NT2/D1 (cell line): ENCODE measurements around the gene DCP2.

Experiments used
- DNase-seq: peaks from one replicate; pipeline ENCODE4 v3.0.0-alpha.2; 2011; ENCODE audit warnings: low read depth, low spot score
- H3K27me3 ChIP-seq: 2 replicates; pipeline ENCODE4 v1.6.0; 2011; ENCODE audit warnings: mild to moderate bottlenecking; ENCODE audit not compliant: insufficient read length, insufficient read depth
- H3K36me3 ChIP-seq: 2 replicates; pipeline ENCODE4 v1.6.1; 2011; ENCODE audit warnings: mild to moderate bottlenecking, low read length, mixed read lengths; ENCODE audit not compliant: insufficient read depth, insufficient read length
- H3K4me1 ChIP-seq: 2 replicates; pipeline ENCODE4 v1.5.1; 2011; ENCODE audit not compliant: insufficient read depth, insufficient read length
- H3K4me3 ChIP-seq: 2 replicates; pipeline ENCODE4 v1.5.1; 2011; ENCODE audit warnings: low read depth; ENCODE audit not compliant: insufficient read length
- H3K9ac ChIP-seq: 2 replicates; pipeline ENCODE4 v1.6.0; 2011; ENCODE audit warnings: low read depth; ENCODE audit not compliant: insufficient read length
- H3K9me3 ChIP-seq: 2 replicates; pipeline ENCODE4 v1.5.1; 2011; ENCODE audit warnings: mild to moderate bottlenecking, low read length; ENCODE audit not compliant: insufficient read depth
- SUZ12 ChIP-seq: IDR thresholded peaks from 2 replicates; pipeline ENCODE4 v1.6.1; 2011; ENCODE audit not compliant: insufficient read length, insufficient read depth; ENCODE audit errors: extremely low read depth
- YY1 ChIP-seq: IDR thresholded peaks from 2 replicates; pipeline ENCODE4 v1.6.1; 2011; ENCODE audit not compliant: insufficient read length, insufficient read depth
- ZNF274 ChIP-seq: IDR thresholded peaks from 2 replicates; pipeline ENCODE4 v1.6.1; 2011; ENCODE audit warnings: mild to moderate bottlenecking, low read depth, low read length

Gene DCP2

GRCh38 chr5:112968411-112969106 is 8.0 kb upstream of the DCP2 start:
- Histone ChIP-seq H3K27me3 (no peaks in the 10 kb centered on the region), H3K36me3 (no peaks in the 10 kb centered on the region), H3K9ac (peak overlapping the region; percentile 18), H3K4me1 (peaks cover 4% of the 10 kb centered on the region), H3K4me3 (no peak overlapping the region), H3K9me3 (no peaks in the 10 kb centered on the region)
- TF ChIP-seq YY1 = no peak
- TF ChIP-seq SUZ12 = no peak
- no peak for TF ChIP-seq ZNF274
- no peak for DNase-seq

GRCh38 chr5:112971276-112971675 is 5.3 kb upstream of the DCP2 start:
- Histone ChIP-seq H3K9ac (no peak overlapping the region), H3K4me1 (peaks cover 4% of the 10 kb centered on the region), H3K9me3 (no peaks in the 10 kb centered on the region), H3K4me3 (no peak overlapping the region), H3K27me3 (no peaks in the 10 kb centered on the region), H3K36me3 (no peaks in the 10 kb centered on the region)
- TF ChIP-seq ZNF274 (no peak), SUZ12 (no peak), YY1 (no peak)
- no peak for DNase-seq

GRCh38 chr5:112973036-112973435 is 3.6 kb upstream of the DCP2 start:
- H3K9ac ChIP-seq = no peak overlapping the region
- H3K36me3 ChIP-seq = no peaks in the 10 kb centered on the region
- DNase-seq = no peak
- no peak for TF ChIP-seq SUZ12
- no peak for TF ChIP-seq ZNF274
- no peak for TF ChIP-seq YY1
- no peaks in the 10 kb centered on the region for H3K27me3 ChIP-seq
- H3K9me3 ChIP-seq = no peaks in the 10 kb centered on the region
- H3K4me3 ChIP-seq = no peak overlapping the region
- H3K4me1 ChIP-seq = peaks cover 4% of the 10 kb centered on the region

GRCh38 chr5:112973904-112974303 is 2.7 kb upstream of the DCP2 start:
- H3K27me3 ChIP-seq = no peaks in the 10 kb centered on the region
- no peak for DNase-seq
- no peaks in the 10 kb centered on the region for H3K9me3 ChIP-seq
- peaks cover 4% of the 10 kb centered on the region for H3K4me1 ChIP-seq
- TF ChIP-seq ZNF274 (no peak), SUZ12 (no peak), YY1 (no peak)
- no peaks in the 10 kb centered on the region for H3K36me3 ChIP-seq
- no peak overlapping the region for H3K9ac ChIP-seq
- no peak overlapping the region for H3K4me3 ChIP-seq

GRCh38 chr5:112974901-112975300 is 1.7 kb upstream of the DCP2 start:
- no peak for DNase-seq
- Histone ChIP-seq H3K4me3 (no peak overlapping the region), H3K36me3 (no peaks in the 10 kb centered on the region), H3K9me3 (no peaks in the 10 kb centered on the region), H3K9ac (no peak overlapping the region), H3K27me3 (no peaks in the 10 kb centered on the region), H3K4me1 (no peaks in the 10 kb centered on the region)
- TF ChIP-seq ZNF274 (no peak), YY1 (no peak), SUZ12 (no peak)

GRCh38 chr5:112975721-112976431 is 722 bp upstream of the DCP2 start:
- H3K9me3 ChIP-seq = no peaks in the 10 kb centered on the region
- H3K9ac ChIP-seq = peak overlapping the region; percentile 21
- H3K27me3 ChIP-seq = no peaks in the 10 kb centered on the region
- no peak for DNase-seq
- TF ChIP-seq YY1 (no peak), SUZ12 (no peak), ZNF274 (no peak)
- peaks cover 1% of the 10 kb centered on the region for H3K36me3 ChIP-seq
- peak overlapping the region; percentile 25 for H3K4me3 ChIP-seq
- no peaks in the 10 kb centered on the region for H3K4me1 ChIP-seq

- Histone ChIP-seq H3K4me3 (peak overlapping the region; percentile 85), H3K4me1 (no peaks in the 10 kb centered on the region), H3K27me3 (no peaks in the 10 kb centered on the region), H3K9me3 (no peaks in the 10 kb centered on the region), H3K9ac (peak overlapping the region; percentile 95), H3K36me3 (peaks cover 4% of the 10 kb centered on the region)
- no peak for TF ChIP-seq SUZ12
- TF ChIP-seq YY1 = no peak
- TF ChIP-seq ZNF274 = no peak
- no peak for DNase-seq
Measured at GRCh38 chr5:112977440-112977861, 853 bp downstream of the DCP2 start.
